Pancreas (tissue), 10 donors: ENCODE data around the gene LIMS2. TPM values are rescaled to one million over a fixed set of nuclear protein-coding genes. Genes with fewer than 3 reads are reported as not detected.

Source experiments
- ATAC-seq, 4 donors: fragments of 200-7000 bp; cut with Tn5 transposase; one replicate each; pipeline versions ENCODE4 v1.8.0 to v1.9.1; 2020; ENCODE audit warnings: mild to moderate bottlenecking in 4 of 4, moderate library complexity in 4 of 4
- DNase-seq, 6 donors: peaks; one replicate each; pipeline ENCODE4 v3.0.0-alpha.2; 2020
- FAIRE-seq: peaks from 2 replicates; lab custom pipeline; 2012; peaks lifted over from hg19 to GRCh38; lab: Jason Lieb, UNC
- H3K27ac ChIP-seq, 4 donors: fragments of 200-600 bp; sonication (generic); 1 replicate in 3 of 4; 2 replicates in 1 of 4; pipeline versions ENCODE4 v1.5.0 to v1.8.0; 2020
- H3K27me3 ChIP-seq, 4 donors: fragments of 200-600 bp; one replicate each; pipeline ENCODE4 v1.8.0; 2021
- H3K36me3 ChIP-seq, 3 donors: fragments of 200-600 bp; sonication (generic) in 1 of 3; one replicate each; pipeline versions ENCODE4 v1.5.0 to v1.8.0; 2020 to 2021
- H3K4me1 ChIP-seq, 3 donors: fragments of 200-600 bp; one replicate each; pipeline ENCODE4 v1.8.0; 2021
- H3K4me3 ChIP-seq, 4 donors: fragments of 200-600 bp; sonication (generic) in 2 of 4; one replicate each; pipeline versions ENCODE4 v1.5.0 to v1.8.0; 2020 to 2021
- H3K9me3 ChIP-seq, 4 donors: fragments of 200-600 bp; one replicate each; pipeline ENCODE4 v1.8.0; 2021
- WGBS, 2 donors: extraction: QIAGEN DNeasy Blood & Tissue Kit; methylation state at CpG; one replicate each; pipeline ENCODE4 v1.1.7; 2013; 5-methylcytosine and 5-hydroxymethylcytosine counted together
- intact Hi-C, 3 donors: fragments of 100-400 bp; cut with DNase I; formaldehyde crosslinking; loops; one replicate each; pipeline versions ENCODE4 v1.11.1 to v1.14.2; 2022
- polyA plus RNA-seq, 2 donors: library from polyadenylated mRNA; stranded (reverse); fragments of 200-250 nt; gene quantifications; one replicate each; pipeline ENCODE4 v1.2.3, GENCODE V29; 2013
- total RNA-seq, 6 donors: library from RNA; stranded (reverse); fragmentation: NEBNext Ultra II Directional in 4 of 6; extraction: Animal tissue kit (Norgen Biotek cat#: 25700) in 4 of 6; gene quantifications; one replicate each; pipeline versions ENCODE4 v1.2.1 to v1.2.4, GENCODE V29; 2021 to 2023
- TF ChIP-seq, protein P1 (sequence below), 4 donors: fragments of 200-600 bp; sonication (generic) in 3 of 4; IDR thresholded peaks; one replicate each; pipeline versions ENCODE4 v1.5.0 to v1.8.0; 2021; ENCODE audit warnings: antibody characterized with exemption in 4 of 4
- donor health status: healthy with polysubstance abuse.
- donor health status: DM: no; HTN: no; CAD: no; lungs with moderate emphysema.
- donor health status: DM: no; HTN: no; CAD: no.
- donor health status: control.
- donor health status: control.
- donor health status: Bipolar disorder and iron deficiency.
- donor health status: DM: yes; HTN: yes; CAD: no.
- donor health status: DM: no; HTN: no; CAD: no.
- donor health status: DM: no; HTN: no; CAD: no.
- donor health status: DM: yes; HTN: yes; CAD: no.

LIMS2 gene
- total and polyA plus RNA-seq, 8 donors, result 2.2 to 139 (median 5.2) TPM

GRCh38 chr2:127642706-127643438 is 32.5 kb downstream of the LIMS2 start:
- intact Hi-C loops, result no loop called here
- H3K9me3 ChIP-seq, result no peaks in the 10 kb centered on the region
- ATAC-seq (no peak), DNase-seq (peak in 1 of 6 donors; percentile 57), FAIRE-seq (no peak)
- no peak overlapping the region for H3K4me3 ChIP-seq
- TF ChIP-seq, protein P1, sequence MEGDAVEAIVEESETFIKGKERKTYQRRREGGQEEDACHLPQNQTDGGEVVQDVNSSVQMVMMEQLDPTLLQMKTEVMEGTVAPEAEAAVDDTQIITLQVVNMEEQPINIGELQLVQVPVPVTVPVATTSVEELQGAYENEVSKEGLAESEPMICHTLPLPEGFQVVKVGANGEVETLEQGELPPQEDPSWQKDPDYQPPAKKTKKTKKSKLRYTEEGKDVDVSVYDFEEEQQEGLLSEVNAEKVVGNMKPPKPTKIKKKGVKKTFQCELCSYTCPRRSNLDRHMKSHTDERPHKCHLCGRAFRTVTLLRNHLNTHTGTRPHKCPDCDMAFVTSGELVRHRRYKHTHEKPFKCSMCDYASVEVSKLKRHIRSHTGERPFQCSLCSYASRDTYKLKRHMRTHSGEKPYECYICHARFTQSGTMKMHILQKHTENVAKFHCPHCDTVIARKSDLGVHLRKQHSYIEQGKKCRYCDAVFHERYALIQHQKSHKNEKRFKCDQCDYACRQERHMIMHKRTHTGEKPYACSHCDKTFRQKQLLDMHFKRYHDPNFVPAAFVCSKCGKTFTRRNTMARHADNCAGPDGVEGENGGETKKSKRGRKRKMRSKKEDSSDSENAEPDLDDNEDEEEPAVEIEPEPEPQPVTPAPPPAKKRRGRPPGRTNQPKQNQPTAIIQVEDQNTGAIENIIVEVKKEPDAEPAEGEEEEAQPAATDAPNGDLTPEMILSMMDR (IDR thresholded peaks at IDR 0.05), result no peak
- no peaks in the 10 kb centered on the region for H3K27me3 ChIP-seq
- H3K4me1 ChIP-seq, result no peaks in the 10 kb centered on the region
- no peak overlapping the region for H3K27ac ChIP-seq
- WGBS, 2 donors, result 74 to 75% methylated on average over 17 of the region's 17 CpGs
- no peaks in the 10 kb centered on the region for H3K36me3 ChIP-seq

DNA sequence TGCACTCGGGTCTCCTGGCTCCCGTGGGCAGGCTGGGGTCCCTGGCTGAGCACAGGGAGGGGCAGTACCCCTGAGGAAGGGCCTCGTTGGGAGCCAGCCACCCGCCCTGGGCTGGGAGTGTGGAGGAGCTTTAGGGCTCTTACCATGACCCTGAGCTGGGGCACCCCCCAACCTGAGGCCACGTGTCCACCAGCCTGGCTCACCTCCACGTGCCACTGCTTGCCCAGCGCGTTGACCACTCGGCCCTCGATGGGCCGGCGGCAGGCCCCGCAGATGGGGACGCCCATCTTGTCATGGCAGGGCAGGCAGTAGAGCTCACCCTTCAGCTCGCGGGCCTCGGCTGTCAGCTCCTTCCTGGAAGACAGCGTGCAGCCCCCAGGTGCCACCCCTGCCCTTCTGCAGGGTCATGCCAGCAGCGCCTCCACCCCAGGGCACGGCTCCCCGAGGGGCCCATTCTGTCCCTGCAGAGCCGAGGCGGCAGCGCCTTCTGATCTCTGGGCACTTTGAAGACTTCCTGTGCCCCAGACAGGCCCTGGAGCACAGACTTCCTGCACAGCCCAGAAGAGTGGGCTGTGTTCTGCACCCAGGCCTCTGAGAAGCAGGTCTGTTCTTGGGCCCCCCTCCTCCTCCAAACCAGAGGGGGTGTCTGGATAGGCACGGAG is 33.4 kb downstream of the LIMS2 start:
- no peaks in the 10 kb centered on the region for H3K36me3 ChIP-seq
- TF ChIP-seq, protein P1 (IDR thresholded peaks at IDR 0.05), result no peak
- H3K4me1 ChIP-seq, result no peaks in the 10 kb centered on the region
- DNase-seq (peak in 1 of 6 donors; percentile 68), FAIRE-seq (no peak), ATAC-seq (no peak)
- intact Hi-C loops, result no loop called here
- no peaks in the 10 kb centered on the region for H3K9me3 ChIP-seq
- no peak overlapping the region for H3K27ac ChIP-seq
- 73 to 81% methylated on average over 25 of the region's 25 CpGs for WGBS, 2 donors
- H3K27me3 ChIP-seq, result no peaks in the 10 kb centered on the region
- no peak overlapping the region for H3K4me3 ChIP-seq

DNA sequence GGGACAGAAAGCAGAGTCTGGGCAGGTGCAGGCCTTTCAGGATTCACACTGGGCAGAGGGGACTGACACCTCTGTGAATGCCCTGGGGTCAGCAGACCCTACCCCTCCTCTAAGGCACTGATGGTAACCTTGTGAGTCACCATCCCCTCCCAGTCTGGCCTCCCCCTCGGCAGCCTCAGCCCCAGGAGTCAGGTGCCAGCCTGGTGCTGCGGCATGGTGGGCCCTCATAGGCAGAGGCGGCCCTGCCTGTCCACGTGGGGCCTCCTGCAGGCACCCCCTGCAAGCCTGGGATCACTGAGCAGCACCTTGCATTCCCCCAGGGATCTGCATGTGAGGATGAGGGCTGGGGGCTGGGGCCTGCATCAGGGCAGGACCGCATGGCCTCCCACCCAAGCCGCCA is 34.2 kb downstream of the LIMS2 start:
- no peak for FAIRE-seq
- intact Hi-C loops, result no loop called here
- TF ChIP-seq, protein P1 (IDR thresholded peaks at IDR 0.05), result no peak
- no peak overlapping the region for H3K27ac ChIP-seq
- H3K36me3 ChIP-seq, result no peaks in the 10 kb centered on the region
- no peaks in the 10 kb centered on the region for H3K4me1 ChIP-seq
- no peak for ATAC-seq
- H3K27me3 ChIP-seq, result no peaks in the 10 kb centered on the region
- no peaks in the 10 kb centered on the region for H3K9me3 ChIP-seq
- DNase-seq, result no peak
- H3K4me3 ChIP-seq, result no peak overlapping the region
- 79 to 93% methylated on average over 6 of the region's 6 CpGs for WGBS, 2 donors

DNA sequence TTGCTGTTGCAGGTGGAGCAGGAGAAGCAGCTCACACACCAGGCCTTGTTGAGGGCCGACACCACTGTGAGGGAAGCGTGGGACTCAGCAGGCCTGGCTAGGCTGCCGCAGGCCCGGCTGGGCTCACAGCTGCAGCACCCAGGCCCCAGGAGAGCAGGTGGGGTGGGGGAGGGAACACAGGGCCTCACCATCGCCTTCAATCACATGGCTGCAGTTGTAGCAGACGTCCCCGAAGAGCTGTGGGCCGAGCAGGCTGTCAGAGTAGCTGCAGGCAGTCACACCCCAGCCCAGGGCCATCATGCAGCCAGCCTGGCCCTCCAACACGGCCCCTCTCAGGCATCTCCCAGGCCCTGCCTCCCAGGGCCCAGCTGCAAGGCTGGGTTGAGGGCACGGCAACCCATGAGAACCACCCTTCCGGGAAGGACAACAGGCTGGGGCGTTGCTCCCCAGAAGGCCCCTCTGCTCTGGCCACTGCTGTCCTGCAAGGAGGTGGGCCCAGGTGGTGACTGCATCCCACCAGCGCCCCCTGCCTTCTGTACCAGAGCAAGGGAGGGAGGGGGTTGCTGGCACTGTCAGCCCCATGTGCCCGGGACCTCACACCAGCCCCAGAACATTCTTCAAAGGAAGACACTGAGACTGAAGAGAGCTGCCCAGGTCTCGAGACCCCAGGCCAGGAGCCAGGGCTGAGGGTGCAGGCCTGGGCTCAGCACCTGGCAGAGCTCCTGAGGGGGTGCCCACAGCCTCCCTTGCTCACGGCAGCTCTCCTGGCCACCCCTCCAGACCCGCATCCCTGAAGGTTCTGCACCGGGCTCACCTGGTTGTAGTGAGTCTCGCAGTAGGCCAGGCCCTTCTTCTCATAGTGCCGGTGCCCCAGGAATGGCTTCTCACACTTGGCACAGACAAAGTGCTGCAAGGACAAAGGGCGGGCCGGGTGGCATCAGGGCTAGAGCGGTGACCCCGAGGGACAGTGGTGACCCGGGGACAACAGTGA is 35.0 kb downstream of the LIMS2 start:
- Histone ChIP-seq H3K27ac (no peak overlapping the region), H3K4me3 (no peak overlapping the region), H3K9me3 (no peaks in the 10 kb centered on the region), H3K36me3 (no peaks in the 10 kb centered on the region), H3K27me3 (no peaks in the 10 kb centered on the region), H3K4me1 (no peaks in the 10 kb centered on the region)
- no peak for ATAC-seq
- intact Hi-C loops, result no loop called here
- DNase-seq, result no peak
- no peak for FAIRE-seq
- WGBS, 2 donors, result 80 to 84% methylated on average over 25 of the region's 25 CpGs
- TF ChIP-seq, protein P1 (IDR thresholded peaks at IDR 0.05), result no peak
